ENCODE data around the gene ADAMTS14. TPM values are rescaled to one million over a fixed set of nuclear protein-coding genes. Genes with fewer than 3 reads are reported as not detected.
A peak's percentile ranks its signal among the peaks of the same experiment; 100 is the strongest.
"Not testable (repeated sequence)": the region's sequence is repeated elsewhere in the genome, so short reads cannot be mapped to it uniquely, and the experiment has no call there.

ADAMTS14 gene
- total RNA-seq, 1 donor from 2014 or later: 0.16 TPM

DNA sequence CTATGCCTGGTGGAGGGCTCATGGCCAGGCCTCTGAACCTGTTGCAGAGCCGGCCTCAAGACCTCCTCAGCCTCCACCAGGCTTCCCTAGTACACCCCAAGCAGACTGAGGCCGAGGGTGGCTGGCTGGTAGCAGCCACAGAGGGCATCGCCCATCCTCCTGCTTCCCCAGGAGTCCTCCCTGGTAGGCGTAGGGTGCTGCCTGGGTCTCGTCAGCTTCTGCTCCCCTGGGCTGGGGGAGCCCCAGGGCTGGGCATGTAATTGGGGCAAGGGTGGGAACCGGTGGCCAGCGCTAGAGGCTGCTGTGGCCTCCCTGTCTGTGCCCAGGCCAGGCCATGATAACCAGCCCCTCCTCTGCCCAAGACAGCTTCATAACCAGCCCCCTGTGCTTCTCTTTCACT, 80.3 kb downstream of the ADAMTS14 start:
- DNase-seq: no peak

DNA sequence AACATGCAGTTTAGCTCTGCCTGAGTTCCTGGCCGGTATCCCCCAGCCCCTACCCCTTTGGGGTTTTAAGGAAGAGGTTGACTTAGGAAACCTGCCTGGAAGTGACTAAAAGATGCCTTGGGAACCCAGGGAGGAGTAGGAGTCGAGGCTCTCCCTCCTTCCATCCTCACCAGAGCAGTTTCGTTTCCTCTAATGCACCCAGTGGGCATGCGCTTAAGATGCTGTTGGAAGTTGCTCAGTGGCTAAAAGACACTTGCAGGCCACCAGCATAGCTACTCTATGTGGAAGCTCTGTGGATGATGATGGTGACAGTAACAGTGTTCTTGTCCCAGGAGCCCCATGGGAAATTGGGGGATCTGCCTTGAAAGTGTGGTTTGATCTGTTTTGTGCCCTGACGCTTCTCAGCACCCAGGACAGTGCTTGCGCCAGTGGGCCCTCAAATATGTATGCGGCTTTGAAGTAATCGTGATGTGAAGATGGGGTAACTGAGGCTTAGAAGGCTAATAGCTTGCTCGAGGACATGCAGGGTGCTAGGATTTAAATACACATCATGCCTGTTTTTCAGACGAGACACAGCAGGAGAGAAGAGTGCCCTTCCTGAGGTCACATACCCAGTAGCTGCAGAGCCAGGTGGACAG, 80.8 kb downstream of the ADAMTS14 start:
- DNase-seq: no peak

GRCh38 chr10:70753841-70754621, 81.7 kb downstream of the ADAMTS14 start:
- DNase-seq: no peak

DNA sequence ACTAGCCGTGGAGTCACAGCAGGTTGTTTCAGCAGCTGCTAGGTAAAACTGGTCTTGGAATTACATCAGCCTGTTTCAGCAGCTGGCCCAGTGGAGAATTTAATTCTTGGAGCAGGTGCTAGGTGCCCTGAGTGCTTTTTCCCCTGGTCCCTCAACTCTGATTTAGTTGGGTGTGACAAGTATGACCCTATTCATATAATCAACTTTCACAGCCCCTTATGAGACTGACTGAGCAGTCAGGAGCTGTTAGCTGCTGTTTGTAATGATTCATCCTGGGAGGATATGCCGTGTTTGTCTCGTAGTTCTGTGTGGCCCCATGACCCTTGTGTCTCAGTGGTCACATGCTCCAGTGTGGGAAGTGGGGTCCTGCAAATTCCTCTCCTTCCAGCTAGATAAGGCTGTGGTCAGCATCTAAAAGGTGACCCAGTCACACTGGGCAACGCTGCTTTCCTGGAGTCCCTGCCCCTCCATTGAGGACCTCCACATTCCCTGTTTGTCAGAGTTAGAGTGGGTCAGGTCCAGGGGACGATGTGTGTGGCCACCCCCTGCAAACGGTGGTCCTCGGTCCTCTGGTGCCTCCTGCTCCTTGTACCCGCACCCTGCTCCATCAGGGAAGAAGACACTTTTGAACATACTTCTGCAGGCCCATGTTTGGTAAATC, 84.5 kb downstream of the ADAMTS14 start:
- DNase-seq: no peak

GRCh38 chr10:70757856-70758255, 85.5 kb downstream of the ADAMTS14 start:
- DNase-seq: no peak

DNA sequence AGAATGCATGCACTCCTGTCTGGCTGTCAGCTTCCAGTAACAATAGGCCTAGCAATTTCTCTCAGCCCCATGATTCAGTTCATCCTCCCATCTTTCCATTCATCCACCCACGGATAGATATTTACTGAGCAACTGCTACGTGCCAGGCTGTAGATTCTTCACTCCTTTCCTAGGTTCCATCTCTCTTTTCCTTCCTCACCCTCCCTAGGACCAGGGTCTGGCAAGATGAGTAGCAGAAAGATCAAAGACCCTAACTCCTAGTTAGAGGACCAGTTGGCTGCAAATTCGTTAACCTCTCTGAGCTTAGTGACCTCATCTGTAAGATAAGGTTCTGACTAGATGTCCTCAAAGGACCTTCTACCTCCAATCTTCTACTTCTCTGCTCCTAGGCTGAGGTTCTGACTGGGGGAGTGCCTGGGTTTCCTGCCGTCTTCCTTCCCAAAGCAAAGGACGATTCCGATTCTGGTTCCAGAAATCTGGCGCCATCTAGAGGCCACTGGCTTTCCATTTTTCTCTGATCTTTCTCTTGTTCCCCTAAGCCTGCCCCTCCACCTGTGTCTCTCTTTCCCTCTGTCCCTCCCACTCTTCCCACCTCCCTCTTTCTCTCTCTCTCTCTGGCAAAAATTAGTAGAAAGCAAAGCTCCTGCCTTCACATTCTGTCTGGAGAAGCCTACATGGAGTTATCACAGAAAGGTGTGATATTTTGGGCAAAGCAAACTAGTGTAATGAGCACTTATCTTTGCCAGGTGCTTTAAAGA, 86.6 kb downstream of the ADAMTS14 start:
- peak; percentile 61 for DNase-seq

DNA sequence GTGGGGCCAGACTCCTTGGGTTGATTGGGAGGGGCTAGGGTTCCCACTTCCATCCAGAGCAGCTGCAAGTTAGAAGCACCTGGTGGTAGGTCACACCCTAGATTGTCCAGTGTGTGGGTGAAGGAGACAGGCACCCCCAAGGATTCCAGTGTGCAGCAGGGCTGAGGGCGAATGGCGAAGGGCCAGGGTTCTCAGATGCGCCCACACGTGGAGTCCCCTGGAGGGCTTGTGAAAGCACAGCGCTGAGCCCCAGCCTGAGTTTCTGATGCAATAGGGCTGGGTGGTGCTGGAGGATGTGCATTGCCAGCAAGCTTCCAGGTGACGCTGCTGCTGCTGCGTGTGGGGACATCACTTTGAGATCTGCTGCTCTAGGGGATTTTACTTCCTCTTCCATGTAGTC, 87.5 kb downstream of the ADAMTS14 start:
- DNase-seq: no peak

- DNase-seq: no peak
These were observed 88.0 kb downstream of the ADAMTS14 start for GRCh38 chr10:70760271-70760787.

DNA sequence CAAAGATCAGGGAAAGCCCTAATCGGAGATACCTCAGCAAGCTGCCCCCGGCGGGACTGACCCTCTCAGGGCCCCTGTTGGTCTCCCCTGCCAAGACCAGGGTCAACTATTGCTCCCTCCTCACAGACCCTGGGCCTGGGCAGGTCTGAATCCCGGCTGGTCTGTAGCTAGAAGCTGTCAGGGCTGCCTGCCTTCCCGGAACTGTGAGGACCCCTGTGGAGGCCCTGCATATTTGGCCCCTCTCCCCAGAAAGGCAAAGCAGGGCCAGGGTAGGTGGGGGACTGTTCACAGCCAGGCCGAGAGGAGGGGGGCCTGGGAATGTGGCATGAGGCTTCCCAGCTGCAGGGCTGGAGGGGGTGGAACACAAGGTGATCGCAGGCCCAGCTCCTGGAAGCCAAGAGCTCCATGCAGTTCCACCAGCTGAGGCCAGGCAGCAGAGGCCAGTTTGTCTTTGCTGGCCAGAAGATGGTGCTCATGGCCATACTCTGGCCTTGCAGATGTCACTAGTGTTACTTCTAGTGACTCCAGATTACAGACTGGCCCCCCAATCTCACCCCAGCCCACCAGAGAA, 88.8 kb downstream of the ADAMTS14 start:
- no peak for DNase-seq

DNA sequence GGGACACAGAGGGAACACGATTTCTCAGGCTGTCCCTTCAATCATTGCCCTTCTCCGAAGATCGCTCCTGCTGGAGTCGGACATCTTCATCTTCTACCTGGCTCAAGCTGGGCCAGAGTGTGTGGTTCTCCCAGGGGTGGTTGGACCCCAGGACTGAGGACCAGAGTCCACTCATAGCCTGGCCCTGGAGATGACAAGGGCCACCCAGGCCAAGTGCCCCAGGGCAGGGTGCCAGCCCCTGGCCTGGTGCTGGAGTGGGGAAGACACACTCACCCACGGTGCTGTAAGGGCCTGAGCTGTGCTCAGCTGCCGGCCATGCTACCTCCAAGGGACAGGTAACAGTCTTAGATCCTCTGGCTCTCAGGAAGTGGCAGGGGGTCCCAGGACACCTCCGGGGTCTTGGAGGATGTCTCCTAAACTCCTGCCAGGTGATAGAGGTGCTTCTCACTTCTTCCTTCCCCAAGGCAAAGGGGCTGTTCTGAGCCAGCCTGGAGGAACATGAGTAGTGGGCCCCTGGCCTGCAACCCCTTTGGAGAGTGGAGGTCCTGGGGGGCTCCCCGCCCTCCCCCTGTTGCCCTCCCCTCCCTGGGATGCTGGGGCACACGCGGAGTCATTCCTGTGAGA, 89.5 kb downstream of the ADAMTS14 start:
- DNase-seq: no peak

DNA sequence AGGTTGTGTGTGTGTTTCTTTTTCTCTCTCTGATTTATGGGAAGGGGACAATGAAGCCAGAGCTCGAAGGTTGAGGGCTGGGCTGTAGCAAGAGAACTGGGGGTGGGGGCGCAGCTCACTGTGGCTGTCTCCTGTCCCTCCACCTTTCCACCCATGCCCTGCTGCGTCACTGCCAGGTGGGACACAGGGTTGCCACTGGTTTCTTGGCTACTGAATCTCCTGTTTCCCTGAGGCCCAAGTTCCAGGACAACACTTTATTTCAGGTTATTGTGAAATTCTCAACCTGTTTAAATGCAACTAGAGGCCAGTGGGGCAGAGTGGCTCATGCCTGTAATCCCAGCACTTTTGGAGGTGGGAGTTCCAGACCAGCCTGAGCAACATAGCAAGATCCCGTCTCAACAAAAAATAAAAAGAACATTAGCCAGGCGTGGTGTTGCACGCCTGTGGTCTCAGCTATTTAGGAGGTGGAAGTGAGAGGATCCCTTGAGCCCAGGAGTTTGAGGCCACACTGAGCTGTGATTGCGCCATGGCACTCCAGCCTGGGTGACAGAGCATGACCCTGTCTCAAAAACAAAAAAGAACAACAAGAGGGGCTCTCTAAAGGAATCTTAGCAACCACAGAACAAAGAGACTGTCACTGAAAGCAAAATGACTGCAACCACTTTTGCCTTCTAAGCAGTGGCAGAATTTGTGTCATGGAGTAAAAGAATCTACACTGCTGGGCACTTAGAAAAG, 90.3 kb downstream of the ADAMTS14 start:
- DNase-seq: no peak

- DNase-seq: no peak
These were observed 91.3 kb downstream of the ADAMTS14 start for GRCh38 chr10:70763567-70763966.

DNA sequence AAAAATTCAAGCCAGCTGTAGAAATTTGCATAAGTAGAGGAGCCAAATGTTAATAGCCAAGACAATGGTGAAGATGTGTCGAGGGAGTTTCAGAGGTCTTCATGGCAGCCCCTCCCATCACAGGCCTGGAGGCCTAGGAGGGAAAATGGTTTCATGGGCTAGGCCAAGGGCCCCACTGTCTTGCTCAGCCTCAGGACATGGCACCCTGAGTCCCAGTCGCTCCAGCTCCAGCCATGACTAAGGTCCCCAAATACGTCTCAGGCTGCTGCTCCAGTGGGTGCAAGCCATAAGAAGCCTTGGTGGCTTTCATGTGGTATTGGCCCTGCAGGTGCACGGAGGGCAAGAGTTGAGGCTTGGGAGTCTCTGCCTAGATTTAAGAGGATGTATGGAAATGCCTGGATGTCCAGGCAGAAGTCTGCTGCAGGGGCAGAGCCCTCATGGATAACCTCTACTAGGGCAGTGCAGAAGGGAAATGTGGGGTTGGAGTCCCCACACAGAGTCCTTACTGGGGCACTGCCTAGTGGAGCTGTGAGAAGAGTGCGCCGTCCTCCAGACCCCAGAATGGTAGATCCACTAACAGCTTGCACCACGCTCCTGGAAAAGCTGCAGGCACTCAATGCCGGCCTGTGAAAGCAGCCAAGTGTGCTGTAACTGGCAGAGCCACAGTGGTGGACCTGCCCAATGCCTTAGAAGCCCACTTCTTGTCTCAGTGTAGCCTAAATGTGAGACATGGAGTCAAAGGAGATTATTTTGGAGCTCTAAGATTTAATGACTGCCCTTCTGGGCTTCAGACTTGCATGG, 93.7 kb downstream of the ADAMTS14 start:
- no peak for DNase-seq

DNA sequence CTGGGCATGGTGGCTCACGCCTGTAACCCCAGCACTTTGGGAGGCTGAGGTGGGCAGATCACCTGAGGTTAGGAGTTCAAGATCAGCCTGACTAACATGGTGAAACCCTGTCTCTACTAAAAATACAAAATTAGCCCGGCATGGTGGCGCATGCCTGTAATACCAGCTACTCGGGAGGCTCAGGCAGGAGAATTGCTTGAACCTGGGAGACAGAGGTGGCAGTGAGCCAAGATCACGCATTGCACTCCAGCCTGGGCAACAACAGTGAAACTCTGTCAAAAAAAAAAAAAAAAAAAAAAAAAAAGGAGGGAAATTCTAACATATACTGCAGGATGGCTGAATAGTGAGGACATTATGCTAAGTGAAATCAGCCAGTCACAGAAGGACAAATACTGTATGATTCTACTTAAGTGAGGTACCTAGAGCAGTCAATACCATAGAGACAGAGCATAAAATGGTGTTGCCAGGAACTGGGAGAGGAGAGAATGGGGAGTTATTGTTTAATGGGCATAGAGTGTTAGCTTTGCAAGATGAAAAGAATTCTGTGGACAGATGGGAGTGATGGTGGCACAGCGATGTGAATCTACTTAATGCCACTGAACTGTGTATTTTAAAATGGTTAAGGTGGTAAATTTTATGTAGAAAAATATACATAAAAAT, 95.8 kb downstream of the ADAMTS14 start:
- DNase-seq: not testable (repeated sequence)

DNA sequence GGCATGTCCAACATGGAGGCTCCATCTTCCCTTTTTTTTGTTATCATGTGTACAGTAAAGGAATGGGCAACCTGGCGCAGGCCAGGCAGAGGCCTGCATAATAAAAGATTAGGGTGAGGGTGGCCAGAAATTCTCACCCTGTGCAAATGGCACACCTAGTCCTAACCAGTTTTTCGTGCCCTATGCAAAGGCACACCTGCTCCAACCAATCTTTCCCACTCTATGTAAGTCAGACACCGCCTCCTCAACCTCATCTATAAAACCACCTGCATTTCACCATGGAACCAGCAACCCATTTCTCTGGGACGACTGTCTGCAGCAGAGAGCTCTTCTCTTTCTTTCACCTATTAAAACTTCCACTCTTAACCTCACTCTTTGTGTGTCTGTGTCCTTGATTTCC, 96.8 kb downstream of the ADAMTS14 start:
- DNase-seq: no peak

GRCh38 chr10:70770001-70770400, 97.7 kb downstream of the ADAMTS14 start:
- DNase-seq: no peak

DNA sequence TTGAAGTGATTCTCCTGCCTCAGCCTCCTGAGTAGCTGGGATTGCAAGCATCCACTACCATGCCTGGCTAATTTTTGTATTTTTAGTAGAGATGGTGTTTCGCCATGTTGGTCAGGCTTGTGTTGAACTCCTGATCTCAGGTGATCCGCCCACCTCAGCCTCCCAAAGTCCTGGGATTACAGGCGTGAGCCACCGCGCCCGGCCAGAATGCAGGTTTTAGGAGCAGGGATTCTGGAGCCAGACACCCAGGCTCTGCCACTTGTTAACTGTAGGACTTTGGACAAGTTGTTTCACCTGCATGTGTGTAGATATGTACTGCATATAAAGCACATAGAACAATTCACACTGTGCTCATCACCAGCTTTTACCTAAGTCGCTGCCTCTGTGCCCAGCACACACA, 98.2 kb downstream of the ADAMTS14 start:
- DNase-seq: not testable (repeated sequence)

DNA sequence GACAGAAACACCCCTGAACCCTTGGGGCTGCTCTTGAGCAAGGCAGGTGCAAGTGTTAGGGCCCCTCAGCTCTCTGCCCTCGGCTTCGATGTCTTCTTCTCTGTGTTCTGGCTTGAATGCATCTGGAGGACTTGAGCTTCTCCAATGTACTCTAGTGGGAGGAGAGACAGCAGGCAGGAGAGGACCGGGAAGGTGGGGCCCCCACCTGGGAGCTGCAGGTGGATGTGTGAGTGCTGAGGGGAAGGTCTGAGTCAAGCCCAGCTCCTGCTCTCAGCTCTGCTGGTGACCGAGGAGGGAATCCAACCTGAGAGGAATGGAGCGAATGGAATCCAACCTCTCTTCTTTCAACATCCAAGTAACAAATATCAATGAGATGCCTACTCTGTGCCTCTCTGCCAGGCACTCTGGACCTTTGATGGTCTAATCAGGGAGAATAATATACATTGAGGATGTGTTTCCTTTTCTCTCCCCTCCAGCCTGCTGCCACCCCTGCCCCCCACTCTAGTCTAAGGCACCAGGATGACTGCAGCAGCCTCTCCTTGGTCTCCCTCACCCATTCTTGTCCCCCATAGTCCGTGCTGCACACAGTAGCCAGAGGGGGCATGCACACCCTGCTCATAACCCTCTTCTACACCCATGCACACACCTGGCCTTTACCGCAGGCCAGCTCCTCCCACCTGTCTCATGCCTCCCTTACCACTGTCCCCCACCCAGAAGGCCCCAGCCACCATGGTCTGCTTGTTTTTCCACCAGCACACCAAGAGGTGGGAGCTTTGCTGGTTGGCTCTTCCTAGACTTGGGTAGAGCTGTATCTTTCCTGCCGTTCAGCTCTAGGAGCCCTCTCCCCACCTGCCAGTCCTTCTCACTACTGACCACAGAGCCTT, 99.2 kb downstream of the ADAMTS14 start:
- DNase-seq: no peak
